OCI-LY1 (cell line): ENCODE data around the gene MYOT.

ENCODE experiments used
- H2AFZ ChIP-seq: fragments of 200-600 bp; sonication (generic), shearing (Covaris generic); 2 replicates; pipeline ENCODE4 v1.6.0; 2014; ENCODE audit warnings: antibody characterized with exemption, mild to moderate bottlenecking, low read length
- H3F3A ChIP-seq: fragments of 200-600 bp; sonication (generic), shearing (Covaris generic); 2 replicates; pipeline ENCODE4 v1.6.0; 2014; ENCODE audit warnings: mild to moderate bottlenecking, antibody characterized with exemption, low read length, moderate library complexity; ENCODE audit not compliant: insufficient read depth
- H3K27ac ChIP-seq: fragments of 200-600 bp; sonication (generic); 2 replicates; pipeline ENCODE4 v1.5.1; 2014; ENCODE audit warnings: low read length, mixed run types, mild to moderate bottlenecking, low read depth; ENCODE audit not compliant: poor library complexity, severe bottlenecking
- H3K27me3 ChIP-seq: fragments of 200-600 bp; sonication (generic); 2 replicates; pipeline ENCODE4 v1.6.0; 2014; ENCODE audit warnings: antibody characterized with exemption, mild to moderate bottlenecking, low read length, moderate library complexity; ENCODE audit not compliant: insufficient read depth
- H3K36me3 ChIP-seq: fragments of 200-600 bp; sonication (generic); 2 replicates; pipeline ENCODE4 v1.6.1; 2014; ENCODE audit warnings: mild to moderate bottlenecking, antibody characterized with exemption, low read length, moderate library complexity, mixed read lengths; ENCODE audit not compliant: insufficient read depth
- H3K4me1 ChIP-seq: fragments of 200-600 bp; sonication (generic); 2 replicates; pipeline ENCODE4 v1.5.1; 2014; ENCODE audit warnings: mild to moderate bottlenecking, low read length, moderate library complexity; ENCODE audit not compliant: insufficient read depth, severe bottlenecking
- H3K4me2 ChIP-seq: fragments of 200-600 bp; sonication (generic), shearing (Covaris generic); 2 replicates; pipeline ENCODE4 v1.6.1; 2014; ENCODE audit warnings: low read length
- H3K4me3 ChIP-seq: fragments of 200-600 bp; sonication (generic); 2 replicates; pipeline ENCODE4 v1.5.1; 2014; ENCODE audit warnings: low read length, low read depth, mild to moderate bottlenecking, mixed read lengths; ENCODE audit not compliant: poor library complexity, severe bottlenecking
- H3K79me2 ChIP-seq: fragments of 200-600 bp; shearing (Covaris generic); 2 replicates; pipeline ENCODE4 v1.6.1; 2016; ENCODE audit warnings: mixed run types, low read length, mixed read lengths; ENCODE audit not compliant: insufficient read depth
- H3K9ac ChIP-seq: fragments of 200-600 bp; sonication (generic), shearing (Covaris generic); 2 replicates; pipeline ENCODE4 v1.6.1; 2014; ENCODE audit warnings: mild to moderate bottlenecking, low read length, mixed read lengths
- H3K9me2 ChIP-seq: fragments of 200-600 bp; sonication (generic), shearing (Covaris generic); 2 replicates; pipeline ENCODE4 v1.6.1; 2014; ENCODE audit warnings: low read depth, mild to moderate bottlenecking, low read length, mixed read lengths
- H3K9me3 ChIP-seq: fragments of 200-600 bp; shearing (Covaris generic); 2 replicates; pipeline ENCODE4 v1.6.1; 2014; ENCODE audit warnings: low read length, mixed read lengths
- H4K20me1 ChIP-seq: fragments of 200-600 bp; sonication (generic), shearing (Covaris generic); 2 replicates; pipeline ENCODE4 v1.6.0; 2016; ENCODE audit warnings: mild to moderate bottlenecking, low read length; ENCODE audit not compliant: insufficient read depth
- EZH2 ChIP-seq: fragments of 200-600 bp; sonication (generic), shearing (Covaris generic); IDR thresholded peaks from 2 replicates; pipeline ENCODE4 v1.8.0; 2017; ENCODE audit warnings: borderline replicate concordance, mixed run types, mild to moderate bottlenecking, antibody characterized with exemption, low read length, moderate library complexity, mixed read lengths
- TF ChIP-seq, protein P1 (sequence below): fragments of 200-600 bp; sonication (generic), shearing (Covaris generic); IDR thresholded peaks from 2 replicates; pipeline ENCODE4 v1.5.1; 2017; ENCODE audit warnings: mild to moderate bottlenecking, antibody characterized with exemption, low read length, moderate library complexity, mixed read lengths

The MYOT gene

DNA sequence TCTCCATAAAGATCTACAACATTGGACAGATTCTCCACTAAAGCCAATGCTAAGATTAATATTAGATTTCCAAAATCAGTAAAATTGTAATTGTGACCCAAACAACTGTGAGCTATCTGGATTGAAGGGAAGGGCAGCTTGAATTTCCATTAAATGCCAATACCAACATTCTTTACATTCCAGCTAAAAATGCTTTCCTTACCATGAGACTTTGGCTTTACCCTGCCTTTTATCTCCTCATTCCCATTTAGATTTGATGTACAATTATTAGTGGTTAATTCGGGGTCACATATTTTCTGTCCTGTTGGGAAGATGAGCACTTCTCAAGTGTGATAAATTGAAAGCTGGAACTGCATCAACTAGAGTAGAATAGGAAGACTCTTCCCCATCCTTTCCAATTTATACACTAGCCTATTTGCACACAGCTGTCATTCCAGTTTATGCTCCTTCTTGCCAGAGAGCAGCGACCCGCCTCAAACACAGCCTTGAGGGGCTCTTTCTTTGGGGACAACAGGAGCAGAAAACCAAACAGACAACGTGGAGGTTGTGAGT is 33.1 kb upstream of the MYOT start:
- Histone ChIP-seq H3K36me3 (no peaks in the 10 kb centered on the region), H3K9me3 (no peaks in the 10 kb centered on the region), H3K4me1 (no peaks in the 10 kb centered on the region), H3K27me3 (no peaks in the 10 kb centered on the region), H3K4me2 (no peak overlapping the region), H3F3A (no peaks in the 10 kb centered on the region), H3K79me2 (no peaks in the 10 kb centered on the region), H3K27ac (no peak overlapping the region), H2AFZ (no peak overlapping the region), H4K20me1 (no peaks in the 10 kb centered on the region), H3K9ac (no peak overlapping the region), H3K9me2 (no peaks in the 10 kb centered on the region), H3K4me3 (no peak overlapping the region)
- no peak for TF ChIP-seq EZH2
- TF ChIP-seq, protein P1, sequence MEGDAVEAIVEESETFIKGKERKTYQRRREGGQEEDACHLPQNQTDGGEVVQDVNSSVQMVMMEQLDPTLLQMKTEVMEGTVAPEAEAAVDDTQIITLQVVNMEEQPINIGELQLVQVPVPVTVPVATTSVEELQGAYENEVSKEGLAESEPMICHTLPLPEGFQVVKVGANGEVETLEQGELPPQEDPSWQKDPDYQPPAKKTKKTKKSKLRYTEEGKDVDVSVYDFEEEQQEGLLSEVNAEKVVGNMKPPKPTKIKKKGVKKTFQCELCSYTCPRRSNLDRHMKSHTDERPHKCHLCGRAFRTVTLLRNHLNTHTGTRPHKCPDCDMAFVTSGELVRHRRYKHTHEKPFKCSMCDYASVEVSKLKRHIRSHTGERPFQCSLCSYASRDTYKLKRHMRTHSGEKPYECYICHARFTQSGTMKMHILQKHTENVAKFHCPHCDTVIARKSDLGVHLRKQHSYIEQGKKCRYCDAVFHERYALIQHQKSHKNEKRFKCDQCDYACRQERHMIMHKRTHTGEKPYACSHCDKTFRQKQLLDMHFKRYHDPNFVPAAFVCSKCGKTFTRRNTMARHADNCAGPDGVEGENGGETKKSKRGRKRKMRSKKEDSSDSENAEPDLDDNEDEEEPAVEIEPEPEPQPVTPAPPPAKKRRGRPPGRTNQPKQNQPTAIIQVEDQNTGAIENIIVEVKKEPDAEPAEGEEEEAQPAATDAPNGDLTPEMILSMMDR = no peak

DNA sequence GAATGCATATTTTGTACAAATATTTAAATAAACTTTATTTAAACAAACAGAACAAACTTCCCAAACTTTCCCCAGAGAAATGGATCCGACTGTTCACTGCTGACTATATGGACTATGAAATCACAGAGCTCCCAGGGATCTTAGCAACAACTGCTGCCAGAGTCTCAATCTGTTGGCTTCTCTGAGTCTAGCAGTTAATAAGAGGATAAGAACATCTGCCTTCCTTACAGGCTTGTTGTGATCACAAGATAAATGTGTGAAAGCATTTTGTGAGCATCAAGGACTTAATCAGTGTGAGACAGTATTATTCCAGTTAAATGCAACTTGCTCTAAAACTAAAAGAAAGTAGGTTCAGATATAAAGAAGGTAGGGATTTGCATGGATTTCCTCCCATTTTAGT is 31.4 kb upstream of the MYOT start:
- no peaks in the 10 kb centered on the region for H3K4me1 ChIP-seq
- H3K9me3 ChIP-seq = no peaks in the 10 kb centered on the region
- no peaks in the 10 kb centered on the region for H3F3A ChIP-seq
- H3K4me2 ChIP-seq = no peak overlapping the region
- TF ChIP-seq EZH2 = no peak
- TF ChIP-seq, protein P1 = no peak
- H2AFZ ChIP-seq = no peak overlapping the region
- no peaks in the 10 kb centered on the region for H3K9me2 ChIP-seq
- H3K4me3 ChIP-seq = no peak overlapping the region
- no peaks in the 10 kb centered on the region for H3K79me2 ChIP-seq
- no peak overlapping the region for H3K9ac ChIP-seq
- no peaks in the 10 kb centered on the region for H3K27me3 ChIP-seq
- H3K27ac ChIP-seq = no peak overlapping the region
- H4K20me1 ChIP-seq = no peaks in the 10 kb centered on the region
- no peaks in the 10 kb centered on the region for H3K36me3 ChIP-seq

GRCh38 chr5:137836997-137837396 is 30.7 kb upstream of the MYOT start:
- TF ChIP-seq, protein P1 = no peak
- TF ChIP-seq EZH2 = no peak
- Histone ChIP-seq H3K4me1 (no peaks in the 10 kb centered on the region), H3K9me3 (no peaks in the 10 kb centered on the region), H3K9me2 (no peaks in the 10 kb centered on the region), H3K4me2 (no peak overlapping the region), H2AFZ (no peak overlapping the region), H4K20me1 (no peaks in the 10 kb centered on the region), H3F3A (no peaks in the 10 kb centered on the region), H3K79me2 (no peaks in the 10 kb centered on the region), H3K9ac (no peak overlapping the region), H3K4me3 (no peak overlapping the region), H3K27me3 (no peaks in the 10 kb centered on the region), H3K36me3 (no peaks in the 10 kb centered on the region), H3K27ac (no peak overlapping the region)
